Measurements from ENCODE around the gene WNT6. TPM values are rescaled to one million over a fixed set of nuclear protein-coding genes. Genes with fewer than 3 reads are reported as not detected.

WNT6 gene
- total RNA-seq, 1 experiment from 2014 or later, result 0.33 TPM

DNA sequence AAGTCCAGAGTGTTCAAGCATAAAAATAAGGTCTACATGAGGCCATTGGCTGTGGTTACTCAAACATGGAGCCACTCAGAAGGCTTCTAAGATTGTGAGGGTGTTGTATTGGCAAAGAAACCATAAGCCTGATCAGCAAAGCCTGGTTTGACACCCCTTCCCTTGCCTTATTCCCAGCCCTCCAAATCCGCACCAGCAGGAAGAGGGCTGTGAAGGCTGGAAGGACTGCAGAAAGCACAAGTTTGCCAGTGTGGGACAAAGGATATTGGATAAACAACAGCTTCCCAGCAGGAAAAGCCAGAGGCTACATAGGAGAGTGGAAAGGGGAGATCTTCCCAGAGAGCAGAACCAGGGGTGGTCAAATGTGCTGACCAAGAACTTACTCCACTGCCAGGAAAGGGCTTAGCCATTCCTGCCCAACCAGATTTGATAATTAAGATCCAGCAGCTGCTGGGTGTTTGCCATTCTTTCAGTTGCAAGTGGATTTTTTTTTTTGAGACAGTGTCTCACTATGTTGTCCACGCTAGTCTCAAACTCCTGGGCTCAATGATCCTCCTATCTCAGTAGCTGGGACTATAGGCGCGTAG is 26.5 kb upstream of the WNT6 start:
- Histone ChIP-seq H3K4me3 (no peak overlapping the region), H2AFZ (no peak overlapping the region), H3K9me2 (ENCODE audit: insufficient read depth) (no peaks in the 10 kb centered on the region), H3K79me2 (ENCODE audit: low read depth) (no peaks in the 10 kb centered on the region), H3K4me1 (replicated peaks; ENCODE audit: insufficient read depth) (peaks cover 51% of the 10 kb centered on the region), H3K9me3 (ENCODE audit: insufficient read depth, low read depth) (peaks cover 6% of the 10 kb centered on the region; the same call in 1 of the 2 replicates), H3F3A (ENCODE audit: insufficient read depth, low read depth) (peaks cover 22% of the 10 kb centered on the region), H3K27me3 (ENCODE audit: insufficient read depth, low read depth) (no peaks in the 10 kb centered on the region; the same call in 1 of the 2 replicates), H4K20me1 (ENCODE audit: insufficient read depth) (no peaks in the 10 kb centered on the region), H3K36me3 (ENCODE audit: low read depth) (no peaks in the 10 kb centered on the region), H3K27ac (no peak overlapping the region), H3K4me2 (peak overlapping the region; percentile 68)
- intact Hi-C loops (cut with micrococcal nuclease; ENCODE audit: unreplicated experiment), result no loop called here
- POLR2A ChIA-PET (ENCODE audit: unreplicated experiment), result interaction anchor here (0.5 kb wide), 1 partner anchor 411 kb away, joined by 4 read pairs; no protein-coding TSS in a partner anchor
- CTCF ChIA-PET, result no interaction called here
- no TSS peak for BruUV-seq (replicated peaks)
- DNase-seq, result peak in 1 of 2 experiments; percentile 58
- no peak for TF ChIP-seq EZH2 (IDR thresholded peaks at IDR 0.05; ENCODE audit: low read depth)
- TF ChIP-seq, protein P1, sequence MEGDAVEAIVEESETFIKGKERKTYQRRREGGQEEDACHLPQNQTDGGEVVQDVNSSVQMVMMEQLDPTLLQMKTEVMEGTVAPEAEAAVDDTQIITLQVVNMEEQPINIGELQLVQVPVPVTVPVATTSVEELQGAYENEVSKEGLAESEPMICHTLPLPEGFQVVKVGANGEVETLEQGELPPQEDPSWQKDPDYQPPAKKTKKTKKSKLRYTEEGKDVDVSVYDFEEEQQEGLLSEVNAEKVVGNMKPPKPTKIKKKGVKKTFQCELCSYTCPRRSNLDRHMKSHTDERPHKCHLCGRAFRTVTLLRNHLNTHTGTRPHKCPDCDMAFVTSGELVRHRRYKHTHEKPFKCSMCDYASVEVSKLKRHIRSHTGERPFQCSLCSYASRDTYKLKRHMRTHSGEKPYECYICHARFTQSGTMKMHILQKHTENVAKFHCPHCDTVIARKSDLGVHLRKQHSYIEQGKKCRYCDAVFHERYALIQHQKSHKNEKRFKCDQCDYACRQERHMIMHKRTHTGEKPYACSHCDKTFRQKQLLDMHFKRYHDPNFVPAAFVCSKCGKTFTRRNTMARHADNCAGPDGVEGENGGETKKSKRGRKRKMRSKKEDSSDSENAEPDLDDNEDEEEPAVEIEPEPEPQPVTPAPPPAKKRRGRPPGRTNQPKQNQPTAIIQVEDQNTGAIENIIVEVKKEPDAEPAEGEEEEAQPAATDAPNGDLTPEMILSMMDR (conservative IDR thresholded peaks at IDR 0.05), result no peak

GRCh38 chr2:218834685-218835084 is 24.9 kb upstream of the WNT6 start:
- H3K36me3 ChIP-seq (ENCODE audit: low read depth), result no peaks in the 10 kb centered on the region
- intact Hi-C loops (cut with micrococcal nuclease; ENCODE audit: unreplicated experiment), result loop anchor here (2.0 kb wide), 1 partner anchor 28 kb away; no protein-coding TSS in a partner anchor
- H3K27me3 ChIP-seq (ENCODE audit: insufficient read depth, low read depth), result no peaks in the 10 kb centered on the region
- H3K4me3 ChIP-seq, result no peak overlapping the region
- H3K4me1 ChIP-seq (replicated peaks; ENCODE audit: insufficient read depth), result peaks cover 62% of the 10 kb centered on the region
- no peak overlapping the region for H2AFZ ChIP-seq
- peak overlapping the region; percentile 68 for H3K4me2 ChIP-seq
- H3K79me2 ChIP-seq (ENCODE audit: low read depth), result no peaks in the 10 kb centered on the region
- POLR2A ChIA-PET (ENCODE audit: unreplicated experiment), result interaction anchor here (0.5 to 0.6 kb wide), 2 partner anchors 28 to 124 kb away, joined by 3 read pairs; no protein-coding TSS in a partner anchor
- DNase-seq, result peak; percentile 69 to 93
- CTCF ChIA-PET, result interaction anchor here (0.6 to 1.2 kb wide), 3 partner anchors 124 to 175 kb away, joined by 3 read pairs; partner anchors contain the start of genes BCS1L and ZNF142
- H3K9me2 ChIP-seq (ENCODE audit: insufficient read depth), result no peaks in the 10 kb centered on the region
- H3F3A ChIP-seq (ENCODE audit: insufficient read depth, low read depth), result peaks cover 29% of the 10 kb centered on the region
- TF ChIP-seq EZH2 (IDR thresholded peaks at IDR 0.05; ENCODE audit: low read depth), result no peak
- TF ChIP-seq, protein P1 (conservative IDR thresholded peaks at IDR 0.05), result no peak
- no TSS peak for BruUV-seq (replicated peaks)
- H4K20me1 ChIP-seq (ENCODE audit: insufficient read depth), result no peaks in the 10 kb centered on the region
- H3K9me3 ChIP-seq (ENCODE audit: insufficient read depth, low read depth), result peaks cover 7% of the 10 kb centered on the region
- peak overlapping the region; percentile 23; the same call in 1 of the 2 replicates for H3K27ac ChIP-seq

DNA sequence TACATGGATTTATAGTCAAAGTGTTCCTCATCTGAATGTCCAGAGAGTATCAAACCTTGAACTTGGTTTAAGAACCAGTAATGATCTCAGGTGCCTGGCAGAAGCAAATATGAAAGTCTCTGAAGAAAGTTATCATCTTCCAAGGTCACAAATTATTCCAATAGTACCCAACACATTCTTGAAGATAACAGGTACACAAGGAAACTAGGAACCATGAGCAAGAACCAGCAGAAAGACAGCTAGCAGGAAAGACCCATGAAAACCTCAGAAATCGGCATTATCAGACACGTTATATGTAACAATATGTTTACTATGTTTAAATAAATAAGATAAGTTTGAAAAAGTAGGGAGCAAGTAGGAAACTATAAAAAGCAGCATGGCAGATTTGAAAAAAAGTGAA is 22.1 kb upstream of the WNT6 start:
- ChIA-PET POLR2A (ENCODE audit: unreplicated experiment) (no interaction called here), CTCF (no interaction called here)
- Histone ChIP-seq H3K9me2 (ENCODE audit: insufficient read depth) (no peaks in the 10 kb centered on the region), H3K27me3 (ENCODE audit: insufficient read depth, low read depth) (no peaks in the 10 kb centered on the region), H3K36me3 (ENCODE audit: low read depth) (no peaks in the 10 kb centered on the region), H3K79me2 (ENCODE audit: low read depth) (no peaks in the 10 kb centered on the region), H2AFZ (no peak overlapping the region), H3K9me3 (ENCODE audit: insufficient read depth, low read depth) (peaks cover 7% of the 10 kb centered on the region), H4K20me1 (ENCODE audit: insufficient read depth) (no peaks in the 10 kb centered on the region), H3K4me2 (no peak overlapping the region), H3K4me3 (no peak overlapping the region), H3F3A (ENCODE audit: insufficient read depth, low read depth) (peaks cover 29% of the 10 kb centered on the region), H3K4me1 (replicated peaks; ENCODE audit: insufficient read depth) (peaks cover 54% of the 10 kb centered on the region), H3K27ac (no peak overlapping the region)
- TF ChIP-seq EZH2 (IDR thresholded peaks at IDR 0.05; ENCODE audit: low read depth), result no peak
- TF ChIP-seq, protein P1 (conservative IDR thresholded peaks at IDR 0.05), result no peak
- DNase-seq, result no peak
- no TSS peak for BruUV-seq (replicated peaks)
- intact Hi-C loops (cut with micrococcal nuclease; ENCODE audit: unreplicated experiment), result no loop called here

Measured in PC-9 (cell line).